ENCODE measurements around the gene CLCN2. TPM values are rescaled to one million over a fixed set of nuclear protein-coding genes. Genes with fewer than 3 reads are reported as not detected.

The CLCN2 gene
- total RNA-seq, 1 experiment from 2014 or later, result 4.9 TPM

- peak; percentile 56 for DNase-seq (ENCODE audit: extremely low read depth, low read depth)
These were observed 695 bp upstream of the CLCN2 start for GRCh38 chr3:184361932-184362667.

GRCh38 chr3:184360929-184361531, 375 bp downstream of the CLCN2 start:
- DNase-seq (ENCODE audit: extremely low read depth, low read depth), result no peak

GRCh38 chr3:184360070-184360928, 1.1 kb downstream of the CLCN2 start:
- DNase-seq (ENCODE audit: extremely low read depth, low read depth), result no peak

GRCh38 chr3:184359610-184360009, 1.8 kb downstream of the CLCN2 start:
- no peak for DNase-seq (ENCODE audit: extremely low read depth, low read depth)

- no peak for DNase-seq (ENCODE audit: extremely low read depth, low read depth)
These were observed 2.5 kb downstream of the CLCN2 start for GRCh38 chr3:184358921-184359350.

GRCh38 chr3:184358124-184358767, 3.2 kb downstream of the CLCN2 start:
- no peak for DNase-seq (ENCODE audit: extremely low read depth, low read depth)

- DNase-seq (ENCODE audit: extremely low read depth, low read depth), result no peak
These were observed 3.9 kb downstream of the CLCN2 start for GRCh38 chr3:184357248-184358123.

- no peak for DNase-seq (ENCODE audit: extremely low read depth, low read depth)
These were observed 6.0 kb downstream of the CLCN2 start for GRCh38 chr3:184355261-184356040.

- no peak for DNase-seq (ENCODE audit: extremely low read depth, low read depth)
These were observed 6.7 kb downstream of the CLCN2 start for GRCh38 chr3:184354754-184355153.

GRCh38 chr3:184354121-184354728, 7.2 kb downstream of the CLCN2 start:
- no peak for DNase-seq (ENCODE audit: extremely low read depth, low read depth)

GRCh38 chr3:184353546-184353941, 7.9 kb downstream of the CLCN2 start:
- DNase-seq (ENCODE audit: extremely low read depth, low read depth), result no peak

- DNase-seq (ENCODE audit: extremely low read depth, low read depth), result no peak
These were observed 8.4 kb downstream of the CLCN2 start for GRCh38 chr3:184352897-184353545.

- no peak for DNase-seq (ENCODE audit: extremely low read depth, low read depth)
These were observed 9.1 kb downstream of the CLCN2 start for GRCh38 chr3:184352149-184352785.

- DNase-seq (ENCODE audit: extremely low read depth, low read depth), result no peak
These were observed 9.8 kb downstream of the CLCN2 start for GRCh38 chr3:184351511-184352148.

- no peak for DNase-seq (ENCODE audit: extremely low read depth, low read depth)
These were observed 10.8 kb downstream of the CLCN2 start for GRCh38 chr3:184350618-184351017.

- no peak for DNase-seq (ENCODE audit: extremely low read depth, low read depth)
These were observed 11.6 kb downstream of the CLCN2 start for GRCh38 chr3:184349563-184350470.

Measured in NCI-H460 (cell line).